Uterus (tissue), 2 donors: ENCODE results near the gene HSPA8.
"Not testable (repeated sequence)": the region's sequence is repeated elsewhere in the genome, so short reads cannot be mapped to it uniquely, and the experiment has no call there.

ENCODE experiments used
- POLR2A ChIP-seq, 2 donors: fragments of 450-650 bp; IDR thresholded peaks; one replicate each; pipeline ENCODE4 v1.6.1; 2016; ENCODE audit warnings: antibody characterized with exemption in 2 of 2, mild to moderate bottlenecking in 1 of 2, moderate library complexity in 1 of 2
- TF ChIP-seq, protein P1 (sequence below), 4 experiments: fragments of 200-600 bp in 2 of 4; fragments of 450-650 bp in 2 of 4; sonication (generic) in 2 of 4; IDR thresholded peaks; one replicate each; pipeline ENCODE4 v1.5.1; 2016 to 2019; ENCODE audit warnings: antibody characterized with exemption in 4 of 4, mild to moderate bottlenecking in 2 of 4, moderate library complexity in 1 of 4

DNA sequence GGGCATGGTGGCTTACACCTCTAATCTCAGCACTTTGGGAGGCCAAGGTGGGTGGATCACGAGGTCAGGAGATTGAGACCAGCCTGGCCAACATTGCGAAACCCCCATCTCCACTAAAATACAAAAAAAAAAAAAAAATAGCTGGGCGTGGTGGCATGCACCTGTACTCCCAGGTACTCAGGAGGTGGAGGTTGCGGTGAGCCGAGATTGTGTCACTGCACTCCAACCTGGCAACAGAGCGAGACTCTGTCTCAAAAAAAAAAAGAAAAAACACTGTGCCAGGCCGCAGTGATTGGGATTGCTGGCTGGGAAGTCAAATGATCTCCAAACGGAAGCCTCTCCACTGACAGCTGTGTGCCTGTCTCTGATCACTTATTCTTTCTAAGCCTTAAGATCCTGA is 28.2 kb upstream of the HSPA8 start:
- TF ChIP-seq, protein P1, sequence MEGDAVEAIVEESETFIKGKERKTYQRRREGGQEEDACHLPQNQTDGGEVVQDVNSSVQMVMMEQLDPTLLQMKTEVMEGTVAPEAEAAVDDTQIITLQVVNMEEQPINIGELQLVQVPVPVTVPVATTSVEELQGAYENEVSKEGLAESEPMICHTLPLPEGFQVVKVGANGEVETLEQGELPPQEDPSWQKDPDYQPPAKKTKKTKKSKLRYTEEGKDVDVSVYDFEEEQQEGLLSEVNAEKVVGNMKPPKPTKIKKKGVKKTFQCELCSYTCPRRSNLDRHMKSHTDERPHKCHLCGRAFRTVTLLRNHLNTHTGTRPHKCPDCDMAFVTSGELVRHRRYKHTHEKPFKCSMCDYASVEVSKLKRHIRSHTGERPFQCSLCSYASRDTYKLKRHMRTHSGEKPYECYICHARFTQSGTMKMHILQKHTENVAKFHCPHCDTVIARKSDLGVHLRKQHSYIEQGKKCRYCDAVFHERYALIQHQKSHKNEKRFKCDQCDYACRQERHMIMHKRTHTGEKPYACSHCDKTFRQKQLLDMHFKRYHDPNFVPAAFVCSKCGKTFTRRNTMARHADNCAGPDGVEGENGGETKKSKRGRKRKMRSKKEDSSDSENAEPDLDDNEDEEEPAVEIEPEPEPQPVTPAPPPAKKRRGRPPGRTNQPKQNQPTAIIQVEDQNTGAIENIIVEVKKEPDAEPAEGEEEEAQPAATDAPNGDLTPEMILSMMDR (IDR thresholded peaks at IDR 0.05): not testable (repeated sequence)
- TF ChIP-seq POLR2A (IDR thresholded peaks at IDR 0.05): not testable (repeated sequence)
